Astrocyte of the cerebellum (primary cell): Measurements from ENCODE around the gene MXRA7.
"Not testable (repeated sequence)": the region's sequence is repeated elsewhere in the genome, so short reads cannot be mapped to it uniquely, and the experiment has no call there.

Experiments
- DNase-seq: peaks from one replicate; pipeline ENCODE4 v3.0.0-alpha.2; 2011; ENCODE audit warnings: low read depth
- H3K4me3 ChIP-seq: 2 replicates; pipeline ENCODE4 v1.5.1; 2011; ENCODE audit warnings: mild to moderate bottlenecking, low read depth, low read length, moderate library complexity
- in situ Hi-C: cut with HindIII; loops from 2 replicates; pipeline ENCODE4 v1.10.0; 2017; ENCODE audit warnings: low sequenced_read_pairs
- TF ChIP-seq, protein P1 (sequence below): IDR thresholded peaks from 2 replicates; pipeline ENCODE4 v1.5.1; 2012; ENCODE audit warnings: low read length, low read depth, moderate library complexity, mild to moderate bottlenecking; ENCODE audit errors: missing control alignments

Gene MXRA7

GRCh38 chr17:76716146-76716838 lies 5.5 kb upstream of the MXRA7 start:
- TF ChIP-seq, protein P1, sequence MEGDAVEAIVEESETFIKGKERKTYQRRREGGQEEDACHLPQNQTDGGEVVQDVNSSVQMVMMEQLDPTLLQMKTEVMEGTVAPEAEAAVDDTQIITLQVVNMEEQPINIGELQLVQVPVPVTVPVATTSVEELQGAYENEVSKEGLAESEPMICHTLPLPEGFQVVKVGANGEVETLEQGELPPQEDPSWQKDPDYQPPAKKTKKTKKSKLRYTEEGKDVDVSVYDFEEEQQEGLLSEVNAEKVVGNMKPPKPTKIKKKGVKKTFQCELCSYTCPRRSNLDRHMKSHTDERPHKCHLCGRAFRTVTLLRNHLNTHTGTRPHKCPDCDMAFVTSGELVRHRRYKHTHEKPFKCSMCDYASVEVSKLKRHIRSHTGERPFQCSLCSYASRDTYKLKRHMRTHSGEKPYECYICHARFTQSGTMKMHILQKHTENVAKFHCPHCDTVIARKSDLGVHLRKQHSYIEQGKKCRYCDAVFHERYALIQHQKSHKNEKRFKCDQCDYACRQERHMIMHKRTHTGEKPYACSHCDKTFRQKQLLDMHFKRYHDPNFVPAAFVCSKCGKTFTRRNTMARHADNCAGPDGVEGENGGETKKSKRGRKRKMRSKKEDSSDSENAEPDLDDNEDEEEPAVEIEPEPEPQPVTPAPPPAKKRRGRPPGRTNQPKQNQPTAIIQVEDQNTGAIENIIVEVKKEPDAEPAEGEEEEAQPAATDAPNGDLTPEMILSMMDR: no peak
- DNase-seq: peak; percentile 93
- peak overlapping the region; percentile 3 for H3K4me3 ChIP-seq
- in situ Hi-C loops: no loop called here

- no peak overlapping the region for H3K4me3 ChIP-seq
- in situ Hi-C loops: no loop called here
- TF ChIP-seq, protein P1: no peak
- DNase-seq: no peak
Observed at GRCh38 chr17:76715496-76715830, 4.7 kb upstream of the MXRA7 start.

GRCh38 chr17:76714822-76715495 lies 4.2 kb upstream of the MXRA7 start:
- DNase-seq: no peak
- in situ Hi-C loops: no loop called here
- TF ChIP-seq, protein P1: peak; percentile 85
- no peak overlapping the region for H3K4me3 ChIP-seq

GRCh38 chr17:76714336-76714735 lies 3.6 kb upstream of the MXRA7 start:
- in situ Hi-C loops: no loop called here
- DNase-seq: no peak
- TF ChIP-seq, protein P1: no peak
- no peak overlapping the region for H3K4me3 ChIP-seq

- in situ Hi-C loops: no loop called here
- TF ChIP-seq, protein P1: no peak
- no peak for DNase-seq
- no peak overlapping the region for H3K4me3 ChIP-seq
Observed at GRCh38 chr17:76713765-76714164, 3.0 kb upstream of the MXRA7 start.

DNA sequence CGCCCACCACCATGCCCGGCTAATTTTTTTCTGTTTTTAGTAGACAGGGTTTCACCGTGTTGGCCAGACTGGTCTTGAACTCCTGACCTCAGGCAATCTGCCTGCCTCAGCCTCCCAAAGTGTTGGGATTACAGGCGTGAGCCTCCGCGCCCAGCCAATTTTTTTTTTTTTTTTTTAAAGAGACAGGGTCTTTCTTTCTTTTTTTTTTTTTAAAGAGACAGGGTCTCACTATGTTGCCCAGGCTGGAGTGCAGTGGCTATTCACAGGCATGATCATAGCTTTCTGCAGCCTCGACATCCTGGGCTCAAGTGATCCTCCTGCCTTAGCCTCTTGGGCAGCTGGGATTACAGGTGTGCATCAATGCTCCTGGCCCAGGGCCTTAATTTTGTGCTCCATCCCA lies 1.6 kb upstream of the MXRA7 start:
- H3K4me3 ChIP-seq, in situ Hi-C loops, DNase-seq: not testable (repeated sequence)

DNA sequence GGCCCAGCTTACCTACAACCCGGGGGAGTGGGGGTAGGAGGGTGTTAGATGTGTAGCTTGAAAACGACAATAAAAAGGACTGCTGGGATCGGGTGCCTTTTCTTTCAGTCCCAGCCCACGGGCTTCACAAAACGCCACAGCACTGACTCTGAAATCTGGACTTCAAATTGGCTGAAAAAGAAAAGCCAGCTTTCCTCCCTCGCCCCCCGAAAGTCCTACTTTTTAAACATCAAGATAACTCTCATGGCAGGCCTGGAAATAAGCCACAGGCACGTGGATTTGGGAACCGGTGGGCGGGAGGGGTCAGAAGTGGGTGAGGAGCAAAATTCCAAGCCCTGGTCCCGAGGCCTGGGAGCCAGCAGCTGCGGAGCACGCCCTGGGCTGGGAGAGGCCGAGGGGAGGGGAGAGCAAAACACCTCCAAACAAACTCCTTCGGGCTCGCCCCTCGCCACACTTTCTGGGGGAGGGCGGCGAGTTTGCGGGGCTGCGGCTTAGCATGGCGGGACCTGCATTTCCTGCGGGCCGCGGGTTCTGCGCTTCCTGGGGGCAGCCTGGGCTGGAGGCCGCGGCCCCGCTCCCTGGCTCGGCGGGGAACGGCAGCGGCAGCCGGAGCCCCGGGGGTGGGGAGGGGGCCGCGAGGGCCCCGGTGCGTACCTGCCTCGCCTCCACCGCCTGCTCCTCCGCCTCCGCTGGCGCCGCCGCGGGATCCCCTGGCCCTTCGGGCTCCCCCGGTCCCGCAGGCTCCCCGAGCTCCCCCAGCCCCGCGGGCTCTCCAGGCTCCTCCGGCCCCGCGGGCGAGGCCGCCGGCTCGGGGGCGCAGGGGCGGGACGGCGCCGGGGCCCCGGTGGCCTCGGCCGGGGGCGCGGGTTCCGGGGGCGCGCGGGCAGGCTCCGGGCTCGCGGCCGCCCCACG lies 558 bp downstream of the MXRA7 start:
- peak overlapping the region; percentile 72 for H3K4me3 ChIP-seq
- in situ Hi-C loops, DNase-seq: not testable (repeated sequence)
